Lower leg skin (tissue), 3 donors: ENCODE measurements around the gene SIGLEC14.

Experiments
- CTCF ChIP-seq, 3 donors: fragments of 450-650 bp; IDR thresholded peaks; one replicate each; pipeline ENCODE4 v1.5.1; 2016; ENCODE audit warnings: antibody characterized with exemption in 3 of 3, mild to moderate bottlenecking in 3 of 3, moderate library complexity in 2 of 3
- POLR2A ChIP-seq, 2 donors: fragments of 450-650 bp; IDR thresholded peaks; one replicate each; pipeline ENCODE4 v1.6.1; 2016 to 2017; ENCODE audit warnings: antibody characterized with exemption in 2 of 2, mild to moderate bottlenecking in 1 of 2, moderate library complexity in 1 of 2

GRCh38 chr19:51644636-51645271 is 1.9 kb downstream of the SIGLEC14 start:
- TF ChIP-seq CTCF (IDR thresholded peaks at IDR 0.05) (no peak), POLR2A (IDR thresholded peaks at IDR 0.05) (no peak)
